H1 (cell line): Measurements from ENCODE around the gene SSU72.

Experiments
- HDAC2 ChIP-seq, 2 experiments: fragments of 300-600 bp in 1 of 2; sonication (generic) in 1 of 2; IDR thresholded peaks; 2 replicates each; pipeline ENCODE4 v1.6.1; 2011 to 2012; ENCODE audit warnings: low read depth in 2 of 2, low read length in 2 of 2, mild to moderate bottlenecking in 2 of 2, moderate library complexity in 2 of 2, borderline replicate concordance in 1 of 2, inconsistent platforms in 1 of 2
- KDM1A ChIP-seq: fragments of 200-600, 300-600 bp; sonication (generic); IDR thresholded peaks from 2 replicates; pipeline ENCODE4 v1.7.1; 2016; ENCODE audit warnings: mild to moderate bottlenecking, low read length, borderline replicate concordance
- POLR2AphosphoS5 ChIP-seq: IDR thresholded peaks from 2 replicates; pipeline ENCODE4 v1.6.1; 2011; ENCODE audit warnings: low read depth, low read length
- TAF1 ChIP-seq: IDR thresholded peaks from 2 replicates; pipeline ENCODE4 v1.6.1; 2011; ENCODE audit warnings: mild to moderate bottlenecking, low read depth, low read length
- TF ChIP-seq, protein P1 (sequence below), 3 experiments: IDR thresholded peaks; 1 replicate in 2 of 3; 2 replicates in 1 of 3; pipeline versions ENCODE4 v1.5.1 to v1.6.1; 2011; ENCODE audit warnings: low read length in 3 of 3, mild to moderate bottlenecking in 3 of 3, inconsistent platforms in 2 of 3, low read depth in 1 of 3, moderate library complexity in 1 of 3; ENCODE audit not compliant: insufficient read depth in 1 of 3; ENCODE audit errors: control extremely low read depth in 1 of 3

- no peak for TF ChIP-seq POLR2AphosphoS5
- TF ChIP-seq KDM1A: no peak
- TF ChIP-seq TAF1: no peak
- TF ChIP-seq, protein P1, sequence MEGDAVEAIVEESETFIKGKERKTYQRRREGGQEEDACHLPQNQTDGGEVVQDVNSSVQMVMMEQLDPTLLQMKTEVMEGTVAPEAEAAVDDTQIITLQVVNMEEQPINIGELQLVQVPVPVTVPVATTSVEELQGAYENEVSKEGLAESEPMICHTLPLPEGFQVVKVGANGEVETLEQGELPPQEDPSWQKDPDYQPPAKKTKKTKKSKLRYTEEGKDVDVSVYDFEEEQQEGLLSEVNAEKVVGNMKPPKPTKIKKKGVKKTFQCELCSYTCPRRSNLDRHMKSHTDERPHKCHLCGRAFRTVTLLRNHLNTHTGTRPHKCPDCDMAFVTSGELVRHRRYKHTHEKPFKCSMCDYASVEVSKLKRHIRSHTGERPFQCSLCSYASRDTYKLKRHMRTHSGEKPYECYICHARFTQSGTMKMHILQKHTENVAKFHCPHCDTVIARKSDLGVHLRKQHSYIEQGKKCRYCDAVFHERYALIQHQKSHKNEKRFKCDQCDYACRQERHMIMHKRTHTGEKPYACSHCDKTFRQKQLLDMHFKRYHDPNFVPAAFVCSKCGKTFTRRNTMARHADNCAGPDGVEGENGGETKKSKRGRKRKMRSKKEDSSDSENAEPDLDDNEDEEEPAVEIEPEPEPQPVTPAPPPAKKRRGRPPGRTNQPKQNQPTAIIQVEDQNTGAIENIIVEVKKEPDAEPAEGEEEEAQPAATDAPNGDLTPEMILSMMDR (IDR thresholded peaks at IDR 0.05; ENCODE audit: control extremely low read depth in 1 of 3, insufficient read depth in 1 of 3, low read depth in 1 of 3, low read length in 3 of 3): no peak
- TF ChIP-seq HDAC2 (IDR thresholded peaks at IDR 0.05; ENCODE audit: borderline replicate concordance in 1 of 2, low read depth in 2 of 2, low read length in 2 of 2): no peak
Measured at GRCh38 chr1:1614204-1614953, 39.7 kb upstream of the SSU72 start.
